Stimulated activated CD4-positive, alpha-beta T cell treated with anti-CD3 and anti-CD28 coated beads, Interleukin-2, amount 100 ng/mL, for 24 hours (primary cell): ENCODE measurements around the gene NOX1.
"Not testable (repeated sequence)": the region's sequence is repeated elsewhere in the genome, so short reads cannot be mapped to it uniquely, and the experiment has no call there.

Experiments used
- DNase-seq, 2 donors: peaks; one replicate each; pipeline ENCODE4 v3.0.0-alpha.2; 2020

Gene NOX1

GRCh38 chrX:100819534-100819836 lies 54.7 kb downstream of the NOX1 start:
- peak in 1 of 2 donors; percentile 50 for DNase-seq

- DNase-seq, result no peak
These were observed 56.8 kb downstream of the NOX1 start for GRCh38 chrX:100817340-100817739.

- no peak for DNase-seq
These were observed 61.7 kb downstream of the NOX1 start for GRCh38 chrX:100812216-100813158.

- DNase-seq, result not testable (repeated sequence)
These were observed 65.9 kb downstream of the NOX1 start for GRCh38 chrX:100808265-100808664.

- DNase-seq, result no peak
These were observed 69.4 kb downstream of the NOX1 start for GRCh38 chrX:100804780-100805179.

GRCh38 chrX:100802843-100803242 lies 71.3 kb downstream of the NOX1 start:
- DNase-seq, result no peak

- no peak for DNase-seq
These were observed 75.5 kb downstream of the NOX1 start for GRCh38 chrX:100798484-100799214.

- no peak for DNase-seq
These were observed 76.8 kb downstream of the NOX1 start for GRCh38 chrX:100797359-100797758.

GRCh38 chrX:100796371-100796770 lies 77.8 kb downstream of the NOX1 start:
- not testable (repeated sequence) for DNase-seq
